Mesodermal cell (in vitro differentiated cells): Measurements from ENCODE around the gene DST.

Source experiments
- H3K27ac ChIP-seq: 2 replicates; pipeline ENCODE4 v1.7.0; 2013; ENCODE audit warnings: mild to moderate bottlenecking, low read depth, low read length, moderate library complexity; ENCODE audit not compliant: severe bottlenecking
- H3K36me3 ChIP-seq: 2 replicates; pipeline ENCODE4 v1.7.1; 2013; ENCODE audit warnings: mild to moderate bottlenecking, low read length, moderate library complexity; ENCODE audit not compliant: control insufficient read depth, insufficient read depth
- H3K4me1 ChIP-seq: one replicate; pipeline ENCODE4 v1.7.1; 2013; ENCODE audit warnings: mild to moderate bottlenecking, low read length; ENCODE audit not compliant: insufficient read depth, control insufficient read depth, poor library complexity, severe bottlenecking
- H3K4me3 ChIP-seq: 2 replicates; pipeline ENCODE4 v1.7.0; 2013; ENCODE audit warnings: low read length, control low read depth, mild to moderate bottlenecking; ENCODE audit not compliant: insufficient read depth, poor library complexity, severe bottlenecking; ENCODE audit errors: extremely low read depth
- H3K9me3 ChIP-seq: 2 replicates; pipeline ENCODE4 v1.7.1; 2013; ENCODE audit warnings: mild to moderate bottlenecking, low read length, moderate library complexity; ENCODE audit not compliant: control insufficient read depth
- WGBS, 2 experiments: methylation state at CpG; one replicate each; pipeline ENCODE4 v1.1.5; 2013; ENCODE audit warnings: missing lambda C conversion rate in 2 of 2; ENCODE audit not compliant: insufficient coverage in 2 of 2; 5-methylcytosine and 5-hydroxymethylcytosine counted together

Gene DST

GRCh38 chr6:56685102-56685733 lies 42.5 kb upstream of the DST start:
- Histone ChIP-seq H3K9me3 (no peaks in the 10 kb centered on the region), H3K27ac (no peak overlapping the region), H3K4me3 (no peak overlapping the region), H3K36me3 (peaks cover 9% of the 10 kb centered on the region), H3K4me1 (peaks cover 16% of the 10 kb centered on the region)
- WGBS, 2 experiments, result 93 to 94% methylated on average over 6 to 8 of the region's 8 CpGs

- Histone ChIP-seq H3K27ac (no peak overlapping the region), H3K9me3 (no peaks in the 10 kb centered on the region), H3K36me3 (peaks cover 9% of the 10 kb centered on the region), H3K4me3 (no peak overlapping the region), H3K4me1 (peaks cover 12% of the 10 kb centered on the region)
- WGBS, 2 experiments, result 100% methylated on average over 1 to 3 of the region's 7 CpGs
These were observed 41.8 kb upstream of the DST start for GRCh38 chr6:56684342-56685101.

GRCh38 chr6:56683882-56684281 lies 41.2 kb upstream of the DST start:
- no peak overlapping the region for H3K4me3 ChIP-seq
- peaks cover 9% of the 10 kb centered on the region for H3K36me3 ChIP-seq
- H3K9me3 ChIP-seq, result no peaks in the 10 kb centered on the region
- peaks cover 12% of the 10 kb centered on the region for H3K4me1 ChIP-seq
- H3K27ac ChIP-seq, result no peak overlapping the region
- 100% methylated on average over 1 of the region's 1 CpG for WGBS, 2 experiments

GRCh38 chr6:56682635-56683034 lies 39.9 kb upstream of the DST start:
- Histone ChIP-seq H3K36me3 (peaks cover 9% of the 10 kb centered on the region), H3K9me3 (no peaks in the 10 kb centered on the region), H3K4me3 (no peak overlapping the region), H3K4me1 (peaks cover 12% of the 10 kb centered on the region), H3K27ac (no peak overlapping the region)
- WGBS, 2 experiments, result 100% methylated on average over 1 of the region's 1 CpG

- Histone ChIP-seq H3K27ac (no peak overlapping the region), H3K4me1 (no peaks in the 10 kb centered on the region), H3K36me3 (no peaks in the 10 kb centered on the region), H3K4me3 (no peak overlapping the region), H3K9me3 (no peaks in the 10 kb centered on the region)
These were observed 34.9 kb upstream of the DST start for GRCh38 chr6:56677559-56677958.

GRCh38 chr6:56671651-56672461 lies 29.2 kb upstream of the DST start:
- Histone ChIP-seq H3K36me3 (peaks cover 8% of the 10 kb centered on the region), H3K4me3 (no peak overlapping the region), H3K27ac (no peak overlapping the region), H3K9me3 (no peaks in the 10 kb centered on the region), H3K4me1 (no peaks in the 10 kb centered on the region)
- WGBS, 2 experiments, result 83 to 100% methylated on average over 1 to 4 of the region's 6 CpGs

GRCh38 chr6:56671160-56671559 lies 28.5 kb upstream of the DST start:
- Histone ChIP-seq H3K4me1 (no peaks in the 10 kb centered on the region), H3K36me3 (peaks cover 8% of the 10 kb centered on the region), H3K27ac (no peak overlapping the region), H3K4me3 (no peak overlapping the region), H3K9me3 (no peaks in the 10 kb centered on the region)
- no CpG with 5 or more reads among the region's 1 CpG for WGBS, 2 experiments

GRCh38 chr6:56669041-56669440 lies 26.4 kb upstream of the DST start:
- no peaks in the 10 kb centered on the region for H3K9me3 ChIP-seq
- no peak overlapping the region for H3K4me3 ChIP-seq
- H3K27ac ChIP-seq, result no peak overlapping the region
- H3K36me3 ChIP-seq, result peaks cover 8% of the 10 kb centered on the region
- no peaks in the 10 kb centered on the region for H3K4me1 ChIP-seq
- no CpG with 5 or more reads among the region's 2 CpGs for WGBS, 2 experiments

- H3K27ac ChIP-seq, result no peak overlapping the region
- peaks cover 8% of the 10 kb centered on the region for H3K36me3 ChIP-seq
- WGBS, 2 experiments, result 100% methylated on average over 2 of the region's 4 CpGs; no CpG with 5 or more reads in 1 of the 2 experiments
- H3K4me1 ChIP-seq, result no peaks in the 10 kb centered on the region
- no peaks in the 10 kb centered on the region for H3K9me3 ChIP-seq
- no peak overlapping the region for H3K4me3 ChIP-seq
These were observed 25.5 kb upstream of the DST start for GRCh38 chr6:56668158-56668557.

GRCh38 chr6:56667336-56667735 lies 24.6 kb upstream of the DST start:
- H3K36me3 ChIP-seq, result peaks cover 8% of the 10 kb centered on the region
- no peak overlapping the region for H3K4me3 ChIP-seq
- no peaks in the 10 kb centered on the region for H3K9me3 ChIP-seq
- no peak overlapping the region for H3K27ac ChIP-seq
- no peaks in the 10 kb centered on the region for H3K4me1 ChIP-seq
- WGBS, 2 experiments, result no CpG with 5 or more reads among the region's 3 CpGs
